Measurements from ENCODE around the gene RYR1. TPM values are rescaled to one million over a fixed set of nuclear protein-coding genes. Genes with fewer than 3 reads are reported as not detected.
A peak's percentile ranks its signal among the peaks of the same experiment; 100 is the strongest.

Gene RYR1
- total RNA-seq, 1 donor = under 0.01 TPM

DNA sequence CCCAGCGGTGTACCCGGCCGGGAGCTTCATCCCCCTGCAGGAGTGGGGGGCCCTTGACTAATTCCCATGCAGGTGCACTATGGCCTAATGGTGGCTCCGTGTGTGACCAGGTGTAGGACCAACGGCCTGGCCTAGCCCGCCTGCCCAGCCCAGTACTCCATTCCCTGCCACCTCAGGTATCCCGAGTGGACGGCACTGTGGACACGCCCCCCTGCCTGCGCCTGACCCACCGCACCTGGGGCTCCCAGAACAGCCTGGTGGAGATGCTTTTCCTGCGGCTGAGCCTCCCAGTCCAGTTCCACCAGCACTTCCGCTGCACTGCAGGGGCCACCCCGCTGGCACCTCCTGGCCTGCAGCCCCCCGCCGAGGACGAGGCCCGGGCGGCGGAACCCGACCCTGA, 39.7 kb downstream of the RYR1 start:
- Histone ChIP-seq H2AFZ (ENCODE audit: low read length) (no peak overlapping the region), H3K79me2 (ENCODE audit: insufficient read depth, low read length) (no peaks in the 10 kb centered on the region), H4K20me1 (ENCODE audit: insufficient read depth, low read length) (no peaks in the 10 kb centered on the region), H3K27ac (ENCODE audit: low read depth, low read length) (no peak overlapping the region), H3K4me1 (ENCODE audit: insufficient read depth, low read length) (no peaks in the 10 kb centered on the region), H3K9me3 (ENCODE audit: low read depth, low read length) (no peaks in the 10 kb centered on the region), H3K27me3 (ENCODE audit: insufficient read depth, low read length) (no peaks in the 10 kb centered on the region), H3K36me3 (ENCODE audit: insufficient read depth, low read length) (no peaks in the 10 kb centered on the region), H3K4me3 (ENCODE audit: insufficient read depth, low read length) (no peak overlapping the region), H3K4me2 (ENCODE audit: insufficient read depth, low read length) (no peak overlapping the region)
- peak; percentile 15 for DNase-seq (ENCODE audit: insufficient read length, low spot score, missing footprints)
- TF ChIP-seq, protein P1, sequence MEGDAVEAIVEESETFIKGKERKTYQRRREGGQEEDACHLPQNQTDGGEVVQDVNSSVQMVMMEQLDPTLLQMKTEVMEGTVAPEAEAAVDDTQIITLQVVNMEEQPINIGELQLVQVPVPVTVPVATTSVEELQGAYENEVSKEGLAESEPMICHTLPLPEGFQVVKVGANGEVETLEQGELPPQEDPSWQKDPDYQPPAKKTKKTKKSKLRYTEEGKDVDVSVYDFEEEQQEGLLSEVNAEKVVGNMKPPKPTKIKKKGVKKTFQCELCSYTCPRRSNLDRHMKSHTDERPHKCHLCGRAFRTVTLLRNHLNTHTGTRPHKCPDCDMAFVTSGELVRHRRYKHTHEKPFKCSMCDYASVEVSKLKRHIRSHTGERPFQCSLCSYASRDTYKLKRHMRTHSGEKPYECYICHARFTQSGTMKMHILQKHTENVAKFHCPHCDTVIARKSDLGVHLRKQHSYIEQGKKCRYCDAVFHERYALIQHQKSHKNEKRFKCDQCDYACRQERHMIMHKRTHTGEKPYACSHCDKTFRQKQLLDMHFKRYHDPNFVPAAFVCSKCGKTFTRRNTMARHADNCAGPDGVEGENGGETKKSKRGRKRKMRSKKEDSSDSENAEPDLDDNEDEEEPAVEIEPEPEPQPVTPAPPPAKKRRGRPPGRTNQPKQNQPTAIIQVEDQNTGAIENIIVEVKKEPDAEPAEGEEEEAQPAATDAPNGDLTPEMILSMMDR (IDR thresholded peaks at IDR 0.05; ENCODE audit: extremely low read depth, low read depth, low read length) = no peak

DNA sequence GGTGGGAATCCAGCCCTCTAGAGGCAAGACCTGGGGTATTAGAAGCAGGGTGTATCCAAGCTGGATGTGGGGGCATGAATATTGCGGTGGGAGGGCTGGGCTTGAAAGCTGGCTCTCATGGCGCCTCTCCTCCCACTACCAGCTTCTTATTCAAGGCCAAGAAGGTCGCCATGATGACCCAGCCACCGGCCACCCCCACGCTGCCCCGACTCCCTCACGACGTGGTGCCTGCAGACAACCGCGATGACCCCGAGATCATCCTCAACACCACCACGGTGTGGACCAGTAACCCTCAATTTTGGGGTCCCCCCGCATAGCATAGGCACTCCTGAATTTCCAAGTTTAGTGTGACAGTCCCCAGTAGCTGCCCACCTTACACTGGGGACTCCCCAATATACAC, 41.7 kb downstream of the RYR1 start:
- peak; percentile 54 for DNase-seq (ENCODE audit: insufficient read length, low spot score, missing footprints)
- H3K27ac ChIP-seq (ENCODE audit: low read depth, low read length) = no peak overlapping the region
- no peaks in the 10 kb centered on the region for H3K9me3 ChIP-seq (ENCODE audit: low read depth, low read length)
- H3K79me2 ChIP-seq (ENCODE audit: insufficient read depth, low read length) = no peaks in the 10 kb centered on the region
- H3K36me3 ChIP-seq (ENCODE audit: insufficient read depth, low read length) = no peaks in the 10 kb centered on the region
- no peaks in the 10 kb centered on the region for H3K4me1 ChIP-seq (ENCODE audit: insufficient read depth, low read length)
- no peak overlapping the region for H3K4me2 ChIP-seq (ENCODE audit: insufficient read depth, low read length)
- H2AFZ ChIP-seq (ENCODE audit: low read length) = no peak overlapping the region
- H3K4me3 ChIP-seq (ENCODE audit: insufficient read depth, low read length) = no peak overlapping the region
- TF ChIP-seq, protein P1 (IDR thresholded peaks at IDR 0.05; ENCODE audit: extremely low read depth, low read depth, low read length) = no peak
- H4K20me1 ChIP-seq (ENCODE audit: insufficient read depth, low read length) = no peaks in the 10 kb centered on the region
- no peaks in the 10 kb centered on the region for H3K27me3 ChIP-seq (ENCODE audit: insufficient read depth, low read length)

DNA sequence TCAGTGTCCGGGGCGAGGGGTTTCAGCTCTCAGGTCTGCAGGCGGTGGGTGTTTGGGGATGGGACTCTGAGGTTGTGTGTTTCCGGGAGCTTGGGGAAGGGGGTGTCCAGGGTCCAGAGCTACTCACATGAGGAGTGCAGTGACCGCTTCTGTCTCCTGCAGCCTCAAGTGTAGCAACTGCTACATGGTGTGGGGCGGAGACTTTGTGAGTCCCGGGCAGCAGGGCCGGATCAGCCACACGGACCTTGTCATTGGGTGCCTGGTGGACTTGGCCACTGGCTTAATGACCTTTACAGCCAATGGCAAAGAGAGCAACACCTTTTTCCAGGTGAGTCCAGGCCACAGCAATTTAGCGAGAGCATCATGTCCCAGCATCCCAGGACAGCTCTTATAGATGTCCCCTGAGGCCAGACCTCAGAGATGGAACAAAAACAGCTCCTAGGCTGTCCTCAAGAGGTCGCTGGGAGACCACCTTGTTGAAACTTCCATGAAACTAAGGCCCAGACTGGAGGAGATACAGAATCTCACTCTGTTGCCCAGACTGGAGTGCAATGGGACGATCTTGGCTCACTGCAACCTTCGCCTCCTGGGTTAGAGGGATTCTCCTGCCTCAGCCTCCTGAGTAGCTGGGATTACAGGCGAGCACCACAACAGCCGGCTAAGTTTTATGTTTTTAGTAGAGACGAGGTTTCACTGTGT, 44.9 kb downstream of the RYR1 start:
- H3K4me3 ChIP-seq (ENCODE audit: insufficient read depth, low read length) = no peak overlapping the region
- no peak overlapping the region for H3K27ac ChIP-seq (ENCODE audit: low read depth, low read length)
- H3K79me2 ChIP-seq (ENCODE audit: insufficient read depth, low read length) = no peaks in the 10 kb centered on the region
- TF ChIP-seq, protein P1 (IDR thresholded peaks at IDR 0.05; ENCODE audit: extremely low read depth, low read depth, low read length) = no peak
- no peak overlapping the region for H3K4me2 ChIP-seq (ENCODE audit: insufficient read depth, low read length)
- no peaks in the 10 kb centered on the region for H4K20me1 ChIP-seq (ENCODE audit: insufficient read depth, low read length)
- no peaks in the 10 kb centered on the region for H3K36me3 ChIP-seq (ENCODE audit: insufficient read depth, low read length)
- DNase-seq (ENCODE audit: insufficient read length, low spot score, missing footprints) = peak; percentile 42
- no peaks in the 10 kb centered on the region for H3K4me1 ChIP-seq (ENCODE audit: insufficient read depth, low read length)
- H3K27me3 ChIP-seq (ENCODE audit: insufficient read depth, low read length) = no peaks in the 10 kb centered on the region
- no peaks in the 10 kb centered on the region for H3K9me3 ChIP-seq (ENCODE audit: low read depth, low read length)
- no peak overlapping the region for H2AFZ ChIP-seq (ENCODE audit: low read length)

DNA sequence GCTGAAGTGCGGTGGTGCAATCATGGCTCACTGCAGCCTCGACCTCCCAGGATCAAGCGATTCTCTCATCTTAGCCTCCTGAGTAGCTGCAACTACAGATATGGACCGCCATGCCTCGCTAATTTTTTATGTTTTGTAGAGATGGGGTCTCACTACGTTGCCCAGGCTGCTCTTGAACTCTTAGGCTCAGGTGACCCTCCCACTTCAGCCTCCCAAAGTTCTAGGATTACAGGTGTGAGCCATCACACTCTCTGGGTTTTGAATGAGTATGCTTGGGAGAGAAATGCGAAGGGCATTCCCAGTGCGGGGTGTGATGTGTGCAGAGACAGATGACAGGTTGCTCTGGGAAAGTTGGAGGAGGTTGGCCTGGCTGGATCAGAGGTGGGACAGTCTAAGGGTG, 49.0 kb downstream of the RYR1 start:
- Histone ChIP-seq H3K27ac (ENCODE audit: low read depth, low read length) (no peak overlapping the region), H3K4me3 (ENCODE audit: insufficient read depth, low read length) (no peak overlapping the region), H3K27me3 (ENCODE audit: insufficient read depth, low read length) (no peaks in the 10 kb centered on the region), H2AFZ (ENCODE audit: low read length) (no peak overlapping the region), H3K4me1 (ENCODE audit: insufficient read depth, low read length) (no peaks in the 10 kb centered on the region), H4K20me1 (ENCODE audit: insufficient read depth, low read length) (no peaks in the 10 kb centered on the region), H3K4me2 (ENCODE audit: insufficient read depth, low read length) (no peak overlapping the region), H3K9me3 (ENCODE audit: low read depth, low read length) (no peaks in the 10 kb centered on the region), H3K36me3 (ENCODE audit: insufficient read depth, low read length) (no peaks in the 10 kb centered on the region), H3K79me2 (ENCODE audit: insufficient read depth, low read length) (no peaks in the 10 kb centered on the region)
- DNase-seq (ENCODE audit: insufficient read length, low spot score, missing footprints) = peak; percentile 37
- TF ChIP-seq, protein P1 (IDR thresholded peaks at IDR 0.05; ENCODE audit: extremely low read depth, low read depth, low read length) = no peak
